BLaER1 (cell line): ENCODE measurements around the gene PSME1.

Experiments
- H3K27ac ChIP-seq: shearing (Covaris generic); formaldehyde crosslinking; 2 replicates; pipeline ENCODE4 v1.8.1; 2022
- H3K27me3 ChIP-seq: shearing (Covaris generic); formaldehyde crosslinking; 2 replicates; pipeline ENCODE4 v1.8.1; 2022
- H3K36me3 ChIP-seq: shearing (Covaris generic); formaldehyde crosslinking; 2 replicates; pipeline ENCODE4 v1.8.1; 2022
- H3K4me1 ChIP-seq: shearing (Covaris generic); formaldehyde crosslinking; 2 replicates; pipeline ENCODE4 v1.8.1; 2022
- H3K4me2 ChIP-seq: shearing (Covaris generic); formaldehyde crosslinking; 2 replicates; pipeline ENCODE4 v1.8.1; 2022
- H3K4me3 ChIP-seq: shearing (Covaris generic); formaldehyde crosslinking; 2 replicates; pipeline ENCODE4 v1.8.1; 2022
- H3K9ac ChIP-seq: shearing (Covaris generic); formaldehyde crosslinking; 2 replicates; pipeline ENCODE4 v1.8.1; 2022
- H3K9me3 ChIP-seq: shearing (Covaris generic); formaldehyde crosslinking; 2 replicates; pipeline ENCODE4 v1.8.1; 2022
- H4K20me1 ChIP-seq: shearing (Covaris generic); formaldehyde crosslinking; 2 replicates; pipeline ENCODE4 v1.8.1; 2022
- Cebpa-rat ChIP-seq: shearing (Covaris generic); IDR thresholded peaks from 2 replicates; pipeline ENCODE4 v1.8.1; 2022

Gene PSME1

DNA sequence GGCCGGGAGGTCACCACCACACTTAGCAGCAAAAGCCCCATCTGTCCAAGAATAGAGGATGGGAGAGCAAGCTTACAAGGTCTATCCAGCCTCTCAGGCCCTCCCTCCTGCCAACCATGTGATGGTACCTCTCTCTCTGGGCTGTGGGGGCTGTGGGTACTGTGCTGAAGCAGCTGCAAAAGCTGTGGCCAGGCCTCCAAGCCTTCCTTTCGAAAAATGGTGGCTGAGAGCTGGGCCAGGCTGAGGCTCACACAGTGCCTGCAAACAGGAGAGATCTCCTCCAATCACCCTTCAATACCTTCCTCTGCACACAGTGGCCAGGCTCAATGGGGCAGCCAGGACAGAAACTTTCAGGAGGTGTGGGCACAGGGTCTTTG lies 51.5 kb downstream of the PSME1 start:
- Histone ChIP-seq H3K9ac (peak overlapping the region; percentile 84), H3K4me1 (peaks cover 35% of the 10 kb centered on the region), H3K9me3 (no peaks in the 10 kb centered on the region), H3K4me2 (peak overlapping the region; percentile 92), H4K20me1 (no peaks in the 10 kb centered on the region), H3K36me3 (peaks cover 70% of the 10 kb centered on the region), H3K4me3 (peak overlapping the region; percentile 81), H3K27me3 (no peaks in the 10 kb centered on the region), H3K27ac (peak overlapping the region; percentile 83; the same call in 1 of the 2 replicates)
- TF ChIP-seq Cebpa-rat, result no peak
